HepG2 (cell line): ENCODE measurements around the gene ASCL3. TPM values are rescaled to one million over a fixed set of nuclear protein-coding genes. Genes with fewer than 3 reads are reported as not detected.

ENCODE experiments used
- CBFB ChIP-seq: sonication (generic); formaldehyde crosslinking; IDR thresholded peaks from 2 replicates; pipeline ENCODE4 v1.4.0; 2020; ENCODE audit warnings: missing genetic modification reagents
- IKZF4 ChIP-seq: sonication (generic); formaldehyde crosslinking; IDR thresholded peaks from 2 replicates; pipeline ENCODE4 v1.5.1; 2020; ENCODE audit warnings: borderline replicate concordance, mild to moderate bottlenecking, low read depth, missing genetic modification reagents; ENCODE audit errors: not compliant biosample characterization
- JARID2 ChIP-seq: sonication (generic); formaldehyde crosslinking; IDR thresholded peaks from 2 replicates; pipeline ENCODE4 v1.8.1; 2023; ENCODE audit warnings: missing genetic modification reagents, inconsistent platforms; ENCODE audit not compliant: insufficient replicate concordance
- KDM3A ChIP-seq: IDR thresholded peaks from 2 replicates; pipeline ENCODE4 v1.6.1; 2018; ENCODE audit warnings: low read depth, missing compliant biosample characterization
- MZF1 ChIP-seq: sonication (generic); formaldehyde crosslinking; IDR thresholded peaks from 2 replicates; pipeline ENCODE4 v1.8.1; 2023; ENCODE audit warnings: mild to moderate bottlenecking, missing genetic modification reagents, borderline replicate concordance
- NRL ChIP-seq: sonication (generic); formaldehyde crosslinking; IDR thresholded peaks from 2 replicates; pipeline ENCODE4 v1.5.0; 2020; ENCODE audit warnings: missing genetic modification reagents, mild to moderate bottlenecking, moderate library complexity, borderline replicate concordance
- REXO4 ChIP-seq: sonication (generic); formaldehyde crosslinking; IDR thresholded peaks from 2 replicates; pipeline ENCODE4 v1.8.0; 2022; ENCODE audit warnings: missing genetic modification reagents, mild to moderate bottlenecking, borderline replicate concordance
- SIN3A ChIP-seq: IDR thresholded peaks from 2 replicates; pipeline ENCODE4 v1.6.1; 2011; ENCODE audit warnings: low read depth, mild to moderate bottlenecking, control low read depth, low read length, borderline replicate concordance
- TAF1 ChIP-seq: sonication (generic); formaldehyde crosslinking; IDR thresholded peaks from 2 replicates; pipeline ENCODE4 v1.4.0; 2020; ENCODE audit warnings: missing genetic modification reagents
- TARDBP ChIP-seq: sonication (generic); formaldehyde crosslinking; IDR thresholded peaks from 2 replicates; pipeline ENCODE4 v1.8.0; 2022; ENCODE audit warnings: mild to moderate bottlenecking, missing genetic modification reagents
- TBL1XR1 ChIP-seq: fragments of 150-350 bp; IDR thresholded peaks from 2 replicates; pipeline ENCODE4 v1.6.1; 2014; ENCODE audit warnings: borderline replicate concordance, low read length; ENCODE audit not compliant: partially characterized antibody
- U2AF2 ChIP-seq: fragments of 200-400 bp; formaldehyde crosslinking; IDR thresholded peaks from 2 replicates; pipeline ENCODE4 v1.6.1; 2017; ENCODE audit warnings: low read depth, mild to moderate bottlenecking, low read length
- ZBTB33 ChIP-seq: sonication (generic); formaldehyde crosslinking; IDR thresholded peaks from 2 replicates; pipeline ENCODE4 v1.4.0; 2020; ENCODE audit warnings: missing genetic modification reagents
- ZBTB42 ChIP-seq: sonication (generic); formaldehyde crosslinking; IDR thresholded peaks from 2 replicates; pipeline ENCODE4 v1.5.0; 2020; ENCODE audit warnings: mild to moderate bottlenecking, missing genetic modification reagents
- ZBTB7B ChIP-seq: sonication (generic); formaldehyde crosslinking; IDR thresholded peaks from 2 replicates; pipeline ENCODE4 v1.4.0; 2020; ENCODE audit warnings: missing genetic modification reagents
- ZNF10 ChIP-seq: sonication (generic); formaldehyde crosslinking; IDR thresholded peaks from 2 replicates; pipeline ENCODE4 v1.4.0; 2020; ENCODE audit warnings: mild to moderate bottlenecking, low read depth, missing genetic modification reagents, borderline replicate concordance
- ZNF552 ChIP-seq: sonication (generic); formaldehyde crosslinking; IDR thresholded peaks from 2 replicates; pipeline ENCODE4 v1.9.0; 2022; ENCODE audit warnings: missing genetic modification reagents, mild to moderate bottlenecking, borderline replicate concordance
- ZNF569 ChIP-seq: sonication (generic); formaldehyde crosslinking; IDR thresholded peaks from 2 replicates; pipeline ENCODE4 v1.5.0; 2020; ENCODE audit warnings: mild to moderate bottlenecking, missing genetic modification reagents, moderate library complexity, borderline replicate concordance
- ZNF570 ChIP-seq: sonication (generic); formaldehyde crosslinking; IDR thresholded peaks from 2 replicates; pipeline ENCODE4 v1.4.0; 2020; ENCODE audit warnings: mild to moderate bottlenecking, missing genetic modification reagents, borderline replicate concordance
- ZNF709 ChIP-seq: sonication (generic); formaldehyde crosslinking; IDR thresholded peaks from 2 replicates; pipeline ENCODE4 v1.5.0; 2020; ENCODE audit warnings: mild to moderate bottlenecking, missing genetic modification reagents
- polyA plus RNA-seq, 8 experiments: library from polyadenylated mRNA; depleted of rRNA in 3 of 8; stranded (reverse) in 7 of 8; unstranded in 1 of 8; fragments of >200 nt; fragmentation: Illumina TruSeq in 4 of 8; extraction: Trizol in 4 of 8; gene quantifications; 2 replicates each; pipeline versions ENCODE4 v1.2.1 to v1.2.3, GENCODE V29; 2011 to 2016; ENCODE audit warnings: low read depth in 4 of 8, missing spikeins in 1 of 8, mixed read lengths in 1 of 8; ENCODE audit not compliant: insufficient read depth in 1 of 8
- total RNA-seq, 5 experiments: library from RNA; depleted of rRNA; stranded (reverse); fragments of >200 nt; fragmentation: Illumina TruSeq; extraction: Trizol; gene quantifications; 2 replicates each; pipeline ENCODE4 v1.2.3, GENCODE V29; 2016; ENCODE audit warnings: low read depth in 1 of 5
- TF ChIP-seq, protein P1 (sequence below): sonication (generic); formaldehyde crosslinking; IDR thresholded peaks from 2 replicates; pipeline ENCODE4 v1.5.0; 2020; ENCODE audit warnings: mild to moderate bottlenecking, missing genetic modification reagents

ASCL3 gene
- total and polyA plus RNA-seq, 2 of the 13 experiments (the other 11 are each of a cell fraction or from before 2014, with no cell fraction given): not detected

DNA sequence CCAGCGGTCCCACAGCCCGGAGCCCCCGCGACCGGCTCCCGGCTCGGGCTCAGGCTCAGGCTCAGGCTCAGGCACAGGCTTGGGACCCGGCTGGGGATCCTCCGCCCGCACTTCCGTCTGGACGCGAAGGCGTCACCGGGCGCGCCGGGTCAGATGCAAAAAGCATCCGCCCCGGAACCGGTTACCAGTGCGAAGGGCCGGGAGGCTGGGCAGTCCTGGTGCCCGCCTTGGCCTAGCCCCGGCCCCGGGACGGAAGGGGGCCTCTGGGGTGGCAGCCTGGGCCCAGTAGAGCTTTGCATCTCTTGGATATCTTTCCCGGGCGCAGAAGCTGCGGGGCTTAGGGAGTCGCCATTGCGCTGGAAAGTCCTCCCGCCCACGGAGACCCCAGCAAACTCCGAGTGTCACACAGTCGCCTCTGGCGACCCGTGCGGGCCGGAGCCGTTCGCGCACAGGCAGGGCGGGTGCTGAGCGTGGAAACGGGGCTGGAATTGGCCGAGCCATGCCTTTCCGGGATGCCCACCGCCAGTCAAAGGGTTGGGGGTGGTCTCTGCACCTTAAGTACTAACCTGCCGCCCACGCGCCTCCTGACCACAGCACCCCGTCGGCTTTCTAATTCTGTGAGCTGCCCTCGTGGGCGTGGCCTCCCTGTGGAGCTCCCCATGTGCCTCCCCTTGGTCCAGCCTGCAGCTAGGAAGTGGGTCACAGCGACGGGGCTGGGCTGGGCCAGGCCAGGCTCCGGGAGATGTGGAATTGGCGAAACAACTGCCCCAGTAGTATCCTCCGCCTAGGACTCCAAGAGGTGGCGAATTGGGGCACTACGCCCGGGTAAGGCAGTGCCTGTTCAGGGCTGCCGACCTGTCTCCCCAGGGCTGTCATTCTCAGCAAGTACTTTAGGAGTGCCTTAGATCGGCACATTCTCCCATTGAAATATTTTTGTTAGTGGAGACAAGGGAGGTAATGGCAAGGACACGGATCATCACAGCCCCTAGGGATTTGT, 21.8 kb upstream of the ASCL3 start, which contains the start of gene TMEM9B (continued):
- peak; percentile 42; the same call in 1 of the 2 replicates for TF ChIP-seq KDM3A (CRISPR knock-in tag)
- TF ChIP-seq ZNF570 (CRISPR knock-in tag): no peak
- TF ChIP-seq, protein P1, sequence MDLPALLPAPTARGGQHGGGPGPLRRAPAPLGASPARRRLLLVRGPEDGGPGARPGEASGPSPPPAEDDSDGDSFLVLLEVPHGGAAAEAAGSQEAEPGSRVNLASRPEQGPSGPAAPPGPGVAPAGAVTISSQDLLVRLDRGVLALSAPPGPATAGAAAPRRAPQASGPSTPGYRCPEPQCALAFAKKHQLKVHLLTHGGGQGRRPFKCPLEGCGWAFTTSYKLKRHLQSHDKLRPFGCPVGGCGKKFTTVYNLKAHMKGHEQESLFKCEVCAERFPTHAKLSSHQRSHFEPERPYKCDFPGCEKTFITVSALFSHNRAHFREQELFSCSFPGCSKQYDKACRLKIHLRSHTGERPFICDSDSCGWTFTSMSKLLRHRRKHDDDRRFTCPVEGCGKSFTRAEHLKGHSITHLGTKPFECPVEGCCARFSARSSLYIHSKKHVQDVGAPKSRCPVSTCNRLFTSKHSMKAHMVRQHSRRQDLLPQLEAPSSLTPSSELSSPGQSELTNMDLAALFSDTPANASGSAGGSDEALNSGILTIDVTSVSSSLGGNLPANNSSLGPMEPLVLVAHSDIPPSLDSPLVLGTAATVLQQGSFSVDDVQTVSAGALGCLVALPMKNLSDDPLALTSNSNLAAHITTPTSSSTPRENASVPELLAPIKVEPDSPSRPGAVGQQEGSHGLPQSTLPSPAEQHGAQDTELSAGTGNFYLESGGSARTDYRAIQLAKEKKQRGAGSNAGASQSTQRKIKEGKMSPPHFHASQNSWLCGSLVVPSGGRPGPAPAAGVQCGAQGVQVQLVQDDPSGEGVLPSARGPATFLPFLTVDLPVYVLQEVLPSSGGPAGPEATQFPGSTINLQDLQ (CRISPR knock-in tag): peak; percentile 84
- 0 out of 2 replicates have a peak, but pooled peaks have one; percentile 55 for TF ChIP-seq ZNF552 (CRISPR knock-in tag)
- TF ChIP-seq CBFB (CRISPR knock-in tag): no peak; the same call in 1 of the 2 replicates
- TF ChIP-seq JARID2: no peak
- 0 out of 2 replicates have a peak, but pooled peaks have one; percentile 0 for TF ChIP-seq MZF1 (CRISPR knock-in tag)
- TF ChIP-seq ZBTB7B: no peak
- no peak for TF ChIP-seq TBL1XR1
- no peak for TF ChIP-seq U2AF2
- TF ChIP-seq ZNF569 (CRISPR knock-in tag): no peak
- peak; percentile 85 for TF ChIP-seq IKZF4 (CRISPR knock-in tag)
- peak; percentile 90 for TF ChIP-seq TAF1
- TF ChIP-seq ZBTB42 (CRISPR knock-in tag): 0 out of 2 replicates have a peak, but pooled peaks have one; percentile 33
- peak; percentile 33; the same call in 1 of the 2 replicates for TF ChIP-seq TARDBP (CRISPR knock-in tag)
- no peak; the same call in 1 of the 2 replicates for TF ChIP-seq ZBTB33 (CRISPR knock-in tag)
- TF ChIP-seq ZNF709: peak; percentile 64; the same call in 1 of the 2 replicates
- no peak for TF ChIP-seq NRL (CRISPR knock-in tag)
- no peak for TF ChIP-seq ZNF10 (CRISPR knock-in tag)
- TF ChIP-seq REXO4 (CRISPR knock-in tag): no peak
- TF ChIP-seq SIN3A: peak; percentile 56; the same call in 1 of the 2 replicates
